HEK293 (cell line): Measurements from ENCODE around the gene OR51B5.

Source experiments
- CTCF ChIA-PET: fragments of 350-600 bp; formaldehyde crosslinking; extraction: SDS; loops from one replicate; lab custom pipeline; 2021; ENCODE audit warnings: antibody characterized with exemption; lab: Yijun Ruan, JAX
- POLR2A ChIA-PET: fragments of 300-600 bp; formaldehyde crosslinking; extraction: SDS; loops from one replicate; lab custom pipeline; 2020; ENCODE audit warnings: antibody characterized with exemption, inconsistent platforms; lab: Yijun Ruan, JAX
- H3K27ac ChIP-seq: fragments of 200-500 bp; sonication (Bioruptor generic); 2 replicates; pipeline ENCODE4 v1.5.1; 2014; ENCODE audit warnings: low read depth, low read length, control low read depth, inconsistent platforms; ENCODE audit errors: extremely low read depth
- H3K36me3 ChIP-seq, 2 experiments: fragments of 200-500 bp in 1 of 2; sonication (Bioruptor generic) in 1 of 2; 1 replicate in 1 of 2; 2 replicates in 1 of 2; pipeline ENCODE4 v1.5.1; 2014 to 2017; ENCODE audit warnings: inconsistent platforms in 2 of 2, low read length in 2 of 2; ENCODE audit not compliant: control insufficient read depth in 2 of 2, insufficient read depth in 1 of 2
- H3K4me1 ChIP-seq: fragments of 200-500 bp; sonication (Bioruptor generic); 2 replicates; pipeline ENCODE4 v1.5.1; 2014; ENCODE audit warnings: mild to moderate bottlenecking, low read length, inconsistent platforms; ENCODE audit not compliant: control insufficient read depth, insufficient read depth
- H3K4me3 ChIP-seq: 2 replicates; pipeline ENCODE4 v1.5.1; 2011; ENCODE audit warnings: low read depth, mild to moderate bottlenecking, control low read depth, low read length, moderate library complexity
- H3K9me3 ChIP-seq: fragments of 200-500 bp; sonication (Bioruptor generic); 2 replicates; pipeline ENCODE4 v1.5.1; 2014; ENCODE audit warnings: low read depth, low read length, inconsistent platforms; ENCODE audit not compliant: control insufficient read depth, insufficient read depth
- KLF1 ChIP-seq: fragments of 450-650 bp; formaldehyde crosslinking; IDR thresholded peaks from 2 replicates; pipeline ENCODE4 v1.5.1; 2016; ENCODE audit warnings: missing biosample characterization, missing genetic modification characterization
- PRDM6 ChIP-seq: fragments of 450-650 bp; formaldehyde crosslinking; IDR thresholded peaks from 2 replicates; pipeline ENCODE4 v1.5.1; 2017; ENCODE audit warnings: missing biosample characterization, missing genetic modification characterization
- SALL2 ChIP-seq: fragments of 450-650 bp; formaldehyde crosslinking; IDR thresholded peaks from 2 replicates; pipeline ENCODE4 v1.5.0; 2017; ENCODE audit warnings: missing biosample characterization, mild to moderate bottlenecking, missing genetic modification characterization, borderline replicate concordance
- YY1 ChIP-seq: fragments of 450-650 bp; formaldehyde crosslinking; IDR thresholded peaks from 2 replicates; pipeline ENCODE4 v1.5.1; 2018; ENCODE audit warnings: missing biosample characterization, missing genetic modification characterization
- ZBTB6 ChIP-seq: fragments of 450-650 bp; formaldehyde crosslinking; IDR thresholded peaks from 2 replicates; pipeline ENCODE4 v1.5.1; 2017; ENCODE audit warnings: missing biosample characterization, missing genetic modification characterization
- ZBTB8A ChIP-seq: fragments of 450-650 bp; formaldehyde crosslinking; IDR thresholded peaks from 2 replicates; pipeline ENCODE4 v1.5.1; 2016; ENCODE audit warnings: missing biosample characterization, missing genetic modification characterization
- ZNF274 ChIP-seq, 2 experiments: fragments of 200-500 bp in 1 of 2; fragments of 450-650 bp in 1 of 2; sonication (Bioruptor generic) in 1 of 2; formaldehyde crosslinking in 1 of 2; IDR thresholded peaks; 2 replicates each; pipeline versions ENCODE4 v1.5.1 to v1.6.1; 2014 to 2016; ENCODE audit warnings: borderline replicate concordance in 1 of 2, inconsistent platforms in 1 of 2, low read length in 1 of 2, missing biosample characterization in 1 of 2, missing genetic modification characterization in 1 of 2
- ZNF324 ChIP-seq: fragments of 450-650 bp; formaldehyde crosslinking; IDR thresholded peaks from 2 replicates; pipeline ENCODE4 v1.5.1; 2016; ENCODE audit warnings: missing biosample characterization, missing genetic modification characterization
- ZNF350 ChIP-seq: fragments of 450-650 bp; formaldehyde crosslinking; IDR thresholded peaks from 2 replicates; pipeline ENCODE4 v1.5.0; 2017; ENCODE audit warnings: missing biosample characterization, mild to moderate bottlenecking, missing genetic modification characterization
- ZNF354C ChIP-seq: fragments of 450-650 bp; formaldehyde crosslinking; IDR thresholded peaks from 2 replicates; pipeline ENCODE4 v1.5.1; 2016; ENCODE audit warnings: missing biosample characterization, missing genetic modification characterization, low read depth, borderline replicate concordance
- ZNF394 ChIP-seq: fragments of 450-650 bp; formaldehyde crosslinking; IDR thresholded peaks from 2 replicates; pipeline ENCODE4 v1.5.1; 2016; ENCODE audit warnings: missing biosample characterization, missing genetic modification characterization, mild to moderate bottlenecking, moderate library complexity, borderline replicate concordance
- ZNF433 ChIP-seq: fragments of 450-650 bp; formaldehyde crosslinking; IDR thresholded peaks from 2 replicates; pipeline ENCODE4 v1.5.1; 2016; ENCODE audit warnings: missing biosample characterization, missing genetic modification characterization, low read depth
- ZNF521 ChIP-seq: fragments of 450-650 bp; formaldehyde crosslinking; IDR thresholded peaks from 2 replicates; pipeline ENCODE4 v1.5.1; 2017; ENCODE audit warnings: missing biosample characterization, mild to moderate bottlenecking, missing genetic modification characterization
- ZNF654 ChIP-seq: fragments of 450-650 bp; formaldehyde crosslinking; IDR thresholded peaks from 2 replicates; pipeline ENCODE4 v1.5.1; 2016; ENCODE audit warnings: low read depth, missing biosample characterization, missing genetic modification characterization
- ZNF777 ChIP-seq: fragments of 450-650 bp; formaldehyde crosslinking; IDR thresholded peaks from 2 replicates; pipeline ENCODE4 v1.5.1; 2017; ENCODE audit warnings: missing biosample characterization, missing genetic modification characterization, borderline replicate concordance
- ZNF791 ChIP-seq: fragments of 450-650 bp; formaldehyde crosslinking; IDR thresholded peaks from 2 replicates; pipeline ENCODE4 v1.5.1; 2016; ENCODE audit warnings: missing biosample characterization, missing genetic modification characterization
- TF ChIP-seq, protein P1 (sequence below): fragments of 450-650 bp; formaldehyde crosslinking; IDR thresholded peaks from 2 replicates; pipeline ENCODE4 v1.5.1; 2016; ENCODE audit warnings: missing biosample characterization, missing genetic modification characterization

Gene OR51B5

DNA sequence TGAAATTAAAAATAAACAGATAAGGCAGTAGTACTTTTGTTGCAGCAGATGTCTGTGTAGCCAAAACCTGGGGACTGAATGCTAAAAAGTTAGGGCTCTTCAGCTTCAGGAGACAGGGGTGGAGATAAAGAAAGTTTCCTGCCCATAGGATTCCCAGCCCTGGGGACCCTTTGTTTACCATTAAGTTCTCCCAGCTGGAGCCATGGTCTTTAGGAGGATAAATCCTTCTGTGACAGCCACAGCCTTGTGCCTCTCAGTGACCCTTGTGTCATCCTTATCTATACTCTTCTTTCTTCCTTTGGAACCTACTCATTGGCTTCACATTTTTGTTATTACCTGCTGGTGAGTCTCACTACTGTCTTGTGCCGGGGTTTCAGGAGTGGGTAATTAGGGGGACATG, 40.3 kb upstream of the OR51B5 start, which contains the start of gene OR51M1:
Gene OR51M1 (plus strand): TSS at position 237 of the 400 bp plus-strand sequence. CDS start 5,587 bp downstream, outside the sequence.
- Histone ChIP-seq H3K27ac (no peak within 1 kb of the TSS), H3K36me3 (no peaks in the 10 kb centered on the region), H3K9me3 (no peaks in the 10 kb centered on the region), H3K4me3 (no peak within 1 kb of the TSS), H3K4me1 (no peaks in the 10 kb centered on the region)
- ChIA-PET CTCF (interaction anchor here (0.9 kb wide), 1 partner anchor 179 kb away, joined by 3 read pairs; no protein-coding TSS in a partner anchor), POLR2A (no interaction called here)
- TF ChIP-seq ZNF394 (tag by site-specific recombination) (no peak), ZNF354C (tag by site-specific recombination) (no peak), KLF1 (tag by site-specific recombination) (no peak), SALL2 (tag by site-specific recombination) (no peak)

DNA sequence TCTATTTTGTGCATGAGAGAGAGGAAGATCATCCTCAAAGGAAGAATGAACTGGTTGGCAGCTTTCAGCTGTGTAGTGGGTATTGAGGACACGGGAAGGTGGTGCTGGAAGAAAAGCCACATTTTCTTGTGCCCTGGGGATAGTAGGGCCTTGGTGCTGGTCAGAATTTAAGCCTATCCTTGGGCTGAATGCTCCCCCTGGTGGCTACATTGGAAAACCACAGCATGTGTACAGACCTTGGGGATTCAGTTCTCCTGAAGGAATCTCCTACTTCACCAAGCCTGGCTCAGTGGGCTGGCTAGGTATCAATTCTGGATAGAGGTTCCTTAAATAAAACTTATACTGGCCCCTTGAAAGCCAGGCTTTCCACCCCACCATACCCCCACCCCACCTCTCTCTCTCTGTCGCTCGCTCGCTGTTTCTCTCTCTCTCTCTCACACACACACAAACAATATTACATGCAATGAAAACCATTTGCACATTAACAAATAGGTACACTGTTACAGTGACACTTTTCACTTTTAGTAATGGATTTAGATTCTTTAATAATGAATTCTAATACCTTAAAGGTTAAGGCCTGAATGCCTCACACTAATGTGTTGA, 37.5 kb upstream of the OR51B5 start:
- peak; percentile 50 for TF ChIP-seq ZNF654 (tag by site-specific recombination)
- no peak for TF ChIP-seq ZNF350 (tag by site-specific recombination)
- POLR2A ChIA-PET: no interaction called here
- no peak overlapping the region for H3K4me3 ChIP-seq
- H3K36me3 ChIP-seq: no peaks in the 10 kb centered on the region
- no peaks in the 10 kb centered on the region for H3K9me3 ChIP-seq
- CTCF ChIA-PET: interaction anchor here (0.7 to 2.1 kb wide), 9 partner anchors 10 to 744 kb away, joined by 3 to 10 read pairs (median 3); partner anchors contain the start of gene OR51D1
- H3K4me1 ChIP-seq: no peaks in the 10 kb centered on the region
- H3K27ac ChIP-seq: no peak overlapping the region

GRCh38 chr11:5369789-5370188, 26.5 kb upstream of the OR51B5 start:
- H3K27ac ChIP-seq: no peak overlapping the region
- CTCF ChIA-PET: interaction anchor here (1.7 kb wide), 1 partner anchor 12 kb away, joined by 6 read pairs; no protein-coding TSS in a partner anchor
- POLR2A ChIA-PET: no interaction called here

More at GRCh38 chr11:5369789-5370188, 26.5 kb upstream of the OR51B5 start:
- TF ChIP-seq ZNF324 (tag by site-specific recombination): no peak
- TF ChIP-seq ZNF777 (tag by site-specific recombination): no peak
- TF ChIP-seq PRDM6 (tag by site-specific recombination): no peak
- TF ChIP-seq, protein P1, sequence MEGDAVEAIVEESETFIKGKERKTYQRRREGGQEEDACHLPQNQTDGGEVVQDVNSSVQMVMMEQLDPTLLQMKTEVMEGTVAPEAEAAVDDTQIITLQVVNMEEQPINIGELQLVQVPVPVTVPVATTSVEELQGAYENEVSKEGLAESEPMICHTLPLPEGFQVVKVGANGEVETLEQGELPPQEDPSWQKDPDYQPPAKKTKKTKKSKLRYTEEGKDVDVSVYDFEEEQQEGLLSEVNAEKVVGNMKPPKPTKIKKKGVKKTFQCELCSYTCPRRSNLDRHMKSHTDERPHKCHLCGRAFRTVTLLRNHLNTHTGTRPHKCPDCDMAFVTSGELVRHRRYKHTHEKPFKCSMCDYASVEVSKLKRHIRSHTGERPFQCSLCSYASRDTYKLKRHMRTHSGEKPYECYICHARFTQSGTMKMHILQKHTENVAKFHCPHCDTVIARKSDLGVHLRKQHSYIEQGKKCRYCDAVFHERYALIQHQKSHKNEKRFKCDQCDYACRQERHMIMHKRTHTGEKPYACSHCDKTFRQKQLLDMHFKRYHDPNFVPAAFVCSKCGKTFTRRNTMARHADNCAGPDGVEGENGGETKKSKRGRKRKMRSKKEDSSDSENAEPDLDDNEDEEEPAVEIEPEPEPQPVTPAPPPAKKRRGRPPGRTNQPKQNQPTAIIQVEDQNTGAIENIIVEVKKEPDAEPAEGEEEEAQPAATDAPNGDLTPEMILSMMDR (tag by site-specific recombination): no peak
- no peak for TF ChIP-seq ZBTB6 (tag by site-specific recombination)
- TF ChIP-seq ZNF521: no peak
- no peak for TF ChIP-seq ZNF791
- TF ChIP-seq ZNF274 (IDR thresholded peaks at IDR 0.05; ENCODE audit: low read length): no peak
- TF ChIP-seq ZNF274 (tag by site-specific recombination; IDR thresholded peaks at IDR 0.05; ENCODE audit: borderline replicate concordance): no peak
- no peak for TF ChIP-seq ZBTB8A (tag by site-specific recombination)
- TF ChIP-seq ZNF433 (tag by site-specific recombination): no peak
- no peak for TF ChIP-seq YY1
- Histone ChIP-seq H3K4me1 (no peaks in the 10 kb centered on the region), H3K9me3 (no peaks in the 10 kb centered on the region), H3K36me3 (no peaks in the 10 kb centered on the region), H3K4me3 (no peak overlapping the region)
